GM18519 (cell line): Measurements from ENCODE around the gene TMED4.

Experiments used
- ATAC-seq: cut with Tn5 transposase; IDR thresholded peaks from one replicate; pipeline ENCODE4 v1.9.1; 2021; ENCODE audit warnings: mild to moderate bottlenecking, moderate library complexity; ENCODE audit not compliant: unreplicated experiment, low FRiP score

Gene TMED4

DNA sequence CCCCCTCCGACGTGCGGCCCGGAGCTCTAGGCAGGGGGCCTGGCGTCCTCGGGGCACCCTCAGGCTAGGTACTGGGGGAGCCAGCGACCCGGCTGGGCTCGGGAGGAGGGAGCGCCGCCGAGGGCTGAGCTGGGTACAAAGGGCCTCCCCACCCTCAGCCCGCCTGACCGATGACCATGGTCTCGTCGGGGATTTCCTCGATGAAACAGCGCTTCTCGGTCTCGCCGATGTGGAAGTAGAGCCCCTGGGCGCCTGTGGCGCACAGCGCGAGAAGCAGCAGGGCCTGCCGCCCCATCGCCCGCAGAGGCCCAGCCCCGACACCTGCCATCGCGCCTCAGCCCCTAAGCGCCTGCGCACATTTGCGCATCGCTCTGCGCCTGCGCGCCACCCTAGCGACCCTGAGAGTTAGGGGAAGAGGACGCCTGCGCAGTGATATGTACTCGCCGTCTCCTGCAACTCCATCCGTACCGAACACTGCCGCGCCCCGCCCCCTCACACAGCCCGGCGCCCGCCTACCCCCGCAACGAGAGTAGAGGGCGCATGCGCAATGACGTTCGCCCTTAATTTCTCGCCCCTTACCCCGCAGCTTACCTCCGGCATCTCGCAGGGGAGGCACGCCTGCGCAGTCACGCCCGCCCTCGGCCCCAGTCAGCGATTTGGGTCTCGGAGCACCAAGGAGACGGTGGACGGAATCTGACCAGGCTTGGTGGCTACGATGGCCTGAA lies at the start of gene TMED4:
TSS of gene TMED4 (minus strand) at position 353 of the 725 bp plus-strand sequence. CDS start at position 328, 25 bp downstream.
- peak; percentile 66 for ATAC-seq

DNA sequence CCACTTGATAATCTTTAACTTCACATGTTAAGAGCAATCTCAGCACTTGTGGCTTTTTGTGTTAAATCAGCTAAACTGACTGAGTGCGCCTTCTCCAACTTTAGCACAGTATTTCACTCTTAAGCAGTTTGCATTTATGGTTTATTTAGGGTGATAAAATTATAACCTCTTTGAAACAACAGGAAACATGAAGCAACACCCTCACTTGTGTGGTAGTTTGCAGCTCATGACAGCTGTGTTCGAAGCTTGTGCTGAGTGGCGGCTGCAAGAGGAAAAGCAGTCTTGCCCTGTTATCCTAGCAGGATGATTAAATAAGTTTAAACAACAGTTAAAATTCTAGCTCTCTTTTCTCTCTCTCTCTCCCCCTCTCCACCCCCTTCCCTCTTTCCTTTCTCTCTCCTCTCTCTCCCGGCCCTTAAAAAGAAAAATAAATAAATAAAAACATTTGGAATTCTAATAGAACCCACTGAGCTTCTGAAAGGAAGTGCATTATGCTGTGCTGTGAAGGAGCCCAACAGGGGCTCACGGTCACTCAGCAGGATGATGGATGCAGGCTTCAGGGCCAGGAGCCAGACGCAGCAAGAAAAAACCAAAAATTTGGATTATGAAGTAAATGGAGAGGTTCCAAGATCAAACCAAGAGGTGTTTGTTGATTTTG lies 49.6 kb upstream of the TMED4 start:
- ATAC-seq = no peak

DNA sequence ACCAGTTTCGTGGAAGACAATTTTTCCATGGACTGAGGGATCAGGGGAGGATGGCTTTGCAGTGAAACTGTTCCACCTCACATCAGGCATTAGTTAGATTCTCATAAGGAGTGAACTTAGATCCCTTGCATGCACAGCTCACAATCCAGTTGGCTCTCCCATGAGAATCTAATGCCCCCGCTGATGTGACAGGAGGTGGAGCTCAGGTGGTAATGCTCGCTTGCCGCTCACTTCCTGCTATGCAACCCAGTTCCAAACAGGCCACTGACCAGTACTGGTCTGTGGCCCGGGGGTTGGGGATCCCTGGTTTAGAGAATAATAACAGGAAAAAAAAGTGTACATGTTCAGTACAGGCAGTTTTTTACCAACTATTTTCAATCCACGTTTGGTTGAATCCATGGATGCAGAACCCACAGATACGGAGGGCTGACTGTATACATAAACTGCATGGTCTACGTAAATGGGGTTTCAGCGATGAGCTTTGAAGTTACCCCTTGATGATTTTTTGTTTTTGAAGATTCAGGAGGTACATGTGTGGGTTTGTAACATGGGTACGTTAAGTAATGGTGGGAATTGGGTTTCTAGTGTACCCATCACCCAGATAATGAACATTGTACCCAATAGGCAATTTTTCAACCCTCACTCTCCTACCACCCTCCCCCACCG lies 48.9 kb upstream of the TMED4 start:
- ATAC-seq = no peak

DNA sequence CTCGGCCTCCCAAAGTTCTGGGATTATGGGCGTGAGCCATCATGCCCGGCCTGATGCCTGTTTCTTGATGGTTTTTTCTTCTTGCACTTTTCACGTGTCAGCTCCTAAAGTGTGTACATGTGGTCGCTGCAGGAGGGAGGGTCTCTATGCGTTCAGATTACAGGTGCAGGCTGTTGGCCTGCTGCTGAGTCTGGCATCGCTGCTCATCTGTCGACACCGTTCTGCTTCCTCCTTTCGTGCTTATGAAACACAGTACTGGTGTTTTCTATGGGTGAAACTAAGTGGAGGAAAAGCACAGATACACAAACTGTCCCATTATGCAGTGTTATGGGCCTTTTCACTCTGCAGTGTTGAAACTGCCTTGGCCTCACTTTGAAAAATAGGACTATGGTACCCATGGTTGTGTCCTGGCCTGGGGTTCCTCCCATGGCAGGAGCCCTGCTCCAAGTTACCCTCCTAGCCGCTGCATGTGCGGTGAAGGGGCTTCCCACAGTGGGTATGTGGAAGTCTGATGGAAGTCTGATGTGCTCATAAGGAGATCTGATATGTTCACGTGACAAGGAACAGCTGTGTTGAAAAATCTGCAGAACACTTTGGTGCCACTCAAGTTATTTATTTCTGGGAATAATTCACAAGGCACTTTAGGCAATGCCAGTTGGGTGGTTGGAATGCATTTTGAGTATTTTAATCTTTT lies 47.9 kb upstream of the TMED4 start:
- no peak for ATAC-seq

DNA sequence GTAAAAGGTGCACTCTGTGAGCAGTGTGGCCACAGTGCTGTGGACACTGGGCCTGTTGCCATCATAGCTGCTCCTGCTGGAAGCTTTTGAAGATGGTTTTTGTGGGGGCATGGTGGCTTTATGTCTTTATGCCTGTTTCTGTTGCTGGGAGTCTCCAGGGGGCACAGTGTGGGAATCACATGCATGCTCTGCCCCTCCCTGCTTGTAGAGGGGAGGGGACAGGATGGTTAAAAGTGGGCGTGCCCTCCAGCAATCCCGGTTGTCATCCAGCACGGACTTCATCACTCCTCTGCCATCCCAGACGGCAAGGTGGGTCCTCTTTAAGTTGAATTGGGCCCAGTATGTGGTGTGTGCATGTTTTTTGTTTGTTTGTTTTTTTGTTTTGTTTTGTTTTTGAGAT lies 44.6 kb upstream of the TMED4 start:
- ATAC-seq = no peak

DNA sequence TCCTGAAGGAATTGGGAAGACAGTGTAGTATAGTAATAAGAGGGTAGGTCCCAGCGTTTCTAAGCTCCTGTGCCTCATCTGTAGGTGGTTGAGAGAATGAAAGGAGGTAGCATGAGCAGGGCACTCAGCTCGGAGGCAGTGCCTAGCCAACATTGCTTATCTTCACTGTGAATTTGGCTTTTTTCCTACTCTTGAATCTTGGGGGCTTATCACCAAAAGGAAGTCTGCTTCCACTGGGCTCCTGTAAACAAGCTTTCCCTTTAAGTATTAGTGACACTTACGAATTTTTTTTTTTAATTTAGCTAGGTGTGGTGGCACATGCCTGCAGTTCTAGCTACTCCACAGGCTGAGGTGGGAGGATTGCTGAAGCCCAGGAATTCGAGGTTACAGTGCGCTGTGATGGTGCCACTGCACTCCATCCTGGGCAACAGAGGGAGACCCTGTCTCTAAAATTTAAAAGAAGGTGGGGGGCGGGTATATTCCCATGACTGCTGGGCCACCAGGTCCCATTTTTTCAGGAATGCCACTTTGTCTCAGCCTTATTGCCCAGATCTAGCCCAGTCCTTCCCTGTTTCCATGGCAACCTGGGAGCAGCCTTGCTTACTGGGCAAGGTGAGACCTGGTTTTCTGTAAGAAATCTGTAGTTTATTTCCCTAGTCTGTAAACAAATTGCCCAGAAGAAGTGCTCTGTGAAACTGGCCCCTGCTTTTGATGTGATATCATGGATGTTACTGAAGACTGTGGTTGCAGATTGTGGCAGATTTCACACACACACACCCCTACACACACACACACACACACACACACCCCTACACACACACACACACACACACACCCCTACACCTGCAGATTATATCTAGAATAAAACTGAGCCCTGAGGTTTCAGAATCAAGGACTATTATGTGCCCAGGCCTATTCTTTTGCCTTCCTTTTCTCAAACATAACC lies 43.8 kb upstream of the TMED4 start:
- ATAC-seq = no peak

DNA sequence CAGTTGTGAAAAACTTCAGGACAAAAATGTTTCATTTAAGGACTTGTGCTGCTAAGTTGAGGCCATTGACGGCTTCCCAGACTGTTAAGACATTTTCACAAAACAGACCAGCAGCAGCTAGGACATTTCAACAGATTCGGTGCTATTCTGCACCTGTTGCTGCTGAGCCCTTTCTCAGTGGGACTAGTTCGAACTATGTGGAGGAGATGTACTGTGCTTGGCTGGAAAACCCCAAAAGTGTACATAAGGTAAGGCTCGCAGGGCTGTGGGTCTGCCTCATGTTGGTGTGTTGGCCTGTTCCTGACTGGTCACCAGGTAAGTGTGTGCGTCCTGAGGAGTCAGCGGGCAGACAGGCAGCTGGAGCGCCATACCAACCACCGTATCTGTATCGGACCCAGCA lies 42.3 kb upstream of the TMED4 start:
- no peak for ATAC-seq

DNA sequence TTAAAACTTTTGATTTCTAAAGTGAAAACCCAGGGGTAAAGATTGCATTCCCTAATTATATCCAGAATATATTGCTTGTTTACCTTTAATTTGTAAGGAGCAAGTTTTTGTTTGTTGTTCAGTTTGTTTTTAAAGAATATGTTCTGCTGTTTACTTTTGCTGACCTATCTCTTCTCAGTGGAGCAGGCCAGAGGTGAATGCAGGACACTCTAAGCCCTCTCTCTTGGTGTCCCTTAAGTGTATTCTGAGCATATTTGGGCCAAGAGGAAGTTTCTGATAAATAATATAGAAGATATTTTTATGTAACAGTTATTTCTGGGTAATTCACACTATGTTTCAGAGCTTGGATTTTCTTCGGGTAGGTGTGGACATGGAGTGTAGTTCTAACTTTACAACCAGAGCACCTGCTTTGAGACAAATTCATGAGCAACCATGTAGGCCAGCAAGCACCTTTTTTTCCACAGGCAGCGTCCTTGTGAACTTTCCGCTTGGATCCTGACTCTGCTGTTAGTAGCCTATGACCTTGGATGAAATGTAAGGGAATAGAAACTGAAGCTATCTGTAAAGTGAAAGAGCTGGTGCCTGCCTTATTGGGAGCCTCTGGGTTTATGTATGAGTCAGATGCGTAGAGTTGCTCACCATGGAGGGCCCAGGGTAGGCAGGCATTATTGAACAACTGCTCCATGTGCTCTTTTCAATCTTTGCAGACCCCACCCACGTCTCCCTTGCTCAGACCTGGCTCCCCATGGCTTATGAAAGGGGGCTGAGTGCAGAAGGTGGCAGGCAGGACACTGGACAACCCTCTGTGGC lies 40.5 kb upstream of the TMED4 start:
- ATAC-seq = no peak

DNA sequence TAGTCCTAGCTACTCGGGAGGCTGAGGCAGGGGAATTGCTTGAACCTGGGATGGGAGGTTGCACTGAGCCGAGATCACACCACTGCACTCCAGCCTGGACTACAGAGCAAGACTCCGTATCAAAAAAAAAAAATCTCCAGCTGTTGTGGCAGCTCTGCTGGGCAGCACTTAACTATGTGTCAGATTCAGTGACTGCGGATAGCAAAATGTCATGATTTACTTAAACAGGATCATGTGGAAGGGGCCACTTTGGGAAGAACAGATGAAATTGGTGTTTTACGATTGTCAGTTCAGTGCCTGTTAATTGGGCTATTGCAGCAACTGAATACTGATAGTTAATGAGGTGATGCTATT lies 39.7 kb upstream of the TMED4 start:
- no peak for ATAC-seq

DNA sequence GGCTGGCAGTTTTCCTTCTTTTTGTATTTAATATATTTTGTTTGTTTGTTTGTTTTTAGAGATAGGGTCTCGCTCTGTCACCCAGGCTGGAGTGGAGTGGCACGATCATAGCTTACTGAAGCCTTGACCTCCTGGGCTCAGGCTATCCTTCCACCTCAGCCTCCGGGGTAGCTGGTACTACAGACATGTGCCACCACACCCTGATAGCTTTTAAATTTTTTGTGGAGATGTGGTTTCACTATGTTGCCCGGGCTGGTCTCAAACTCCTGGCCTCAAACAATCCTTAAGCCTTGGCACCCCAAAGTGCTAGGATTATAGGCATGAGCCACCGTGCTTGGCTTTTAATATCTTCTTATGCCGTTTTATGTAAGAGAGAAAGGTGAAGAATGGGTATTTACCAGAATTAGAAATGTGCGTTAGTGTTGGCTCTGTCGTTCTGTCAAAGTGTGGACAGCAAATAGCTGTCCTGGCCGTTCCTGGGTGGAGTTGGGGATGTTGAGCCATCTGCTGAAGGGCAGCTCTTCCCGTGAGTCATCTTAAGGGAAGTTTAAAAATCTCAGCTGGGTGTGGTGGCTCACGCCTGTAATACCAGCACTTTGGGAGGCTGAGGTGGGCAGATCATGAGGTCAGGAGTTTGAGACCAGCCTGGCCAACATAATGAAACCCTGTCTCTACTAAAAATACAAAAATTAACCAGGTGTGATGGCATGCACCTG lies 39.2 kb upstream of the TMED4 start:
- no peak for ATAC-seq

DNA sequence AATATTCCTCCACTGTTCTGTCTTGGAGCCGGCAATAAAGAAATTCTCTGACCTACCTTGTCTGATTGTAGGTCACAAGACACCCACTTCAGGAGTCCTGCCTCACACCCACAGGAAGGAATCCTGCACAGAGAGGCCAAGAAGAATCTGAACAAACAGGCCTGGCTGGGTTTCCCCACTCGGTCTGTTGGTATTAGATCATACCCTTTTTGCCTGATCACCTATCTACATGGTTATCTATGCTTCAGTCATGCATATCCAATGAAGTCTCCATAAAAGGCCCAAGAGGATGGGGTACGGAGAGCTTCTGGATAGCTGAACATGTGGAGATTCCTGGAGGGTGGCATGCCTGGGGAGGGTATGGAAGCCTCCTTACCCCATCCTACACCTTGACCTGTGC lies 36.7 kb upstream of the TMED4 start:
- ATAC-seq = no peak

DNA sequence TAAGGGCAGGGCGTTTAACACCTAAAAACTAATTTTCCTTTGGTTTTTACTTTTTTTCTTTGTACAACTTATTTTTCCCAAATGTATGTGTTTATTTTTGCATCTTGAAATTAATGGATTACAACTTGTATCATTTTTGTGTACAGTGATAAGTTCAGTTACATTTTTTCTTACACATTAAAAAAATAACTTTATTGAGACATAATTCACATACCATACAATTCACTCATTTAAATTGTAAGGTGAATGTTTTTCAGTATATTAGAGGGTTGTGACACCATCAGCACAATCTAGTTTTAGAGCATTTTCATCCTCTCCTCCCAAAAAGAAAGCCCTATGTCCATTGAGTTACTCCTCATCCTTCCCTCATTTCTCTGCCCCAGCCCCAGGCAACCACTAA lies 36.0 kb upstream of the TMED4 start:
- ATAC-seq = no peak

DNA sequence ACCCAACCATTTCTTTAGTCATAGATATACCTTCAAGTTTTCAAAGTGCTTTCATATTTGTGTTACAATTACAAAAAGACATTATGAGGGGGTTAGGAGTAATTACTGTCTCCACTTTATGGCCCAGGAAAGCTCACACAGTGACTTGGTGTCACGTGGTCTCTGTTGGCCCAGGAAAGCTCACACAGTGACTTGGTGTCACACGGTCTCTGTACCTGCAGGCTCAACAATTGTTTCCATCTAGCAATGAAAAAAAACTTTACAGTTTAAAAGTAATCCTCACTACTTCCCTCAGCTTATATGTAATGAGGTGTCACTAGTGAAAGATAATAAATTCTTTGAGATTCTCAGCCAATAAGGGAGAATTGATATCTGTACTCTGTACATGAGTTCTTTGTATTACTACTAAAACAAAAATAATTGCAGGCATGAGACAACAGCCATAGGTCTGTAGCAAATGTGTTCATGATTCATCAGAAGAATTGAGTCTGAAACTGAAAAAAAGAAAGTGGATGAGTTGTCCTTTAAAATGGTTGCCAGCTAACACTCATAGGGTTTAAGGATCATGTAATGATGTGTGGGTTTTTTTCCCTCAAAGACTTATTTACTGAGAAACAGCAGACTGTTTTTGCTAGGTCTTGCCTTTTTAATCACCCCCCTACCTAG lies 35.3 kb upstream of the TMED4 start:
- peak; percentile 48 for ATAC-seq

DNA sequence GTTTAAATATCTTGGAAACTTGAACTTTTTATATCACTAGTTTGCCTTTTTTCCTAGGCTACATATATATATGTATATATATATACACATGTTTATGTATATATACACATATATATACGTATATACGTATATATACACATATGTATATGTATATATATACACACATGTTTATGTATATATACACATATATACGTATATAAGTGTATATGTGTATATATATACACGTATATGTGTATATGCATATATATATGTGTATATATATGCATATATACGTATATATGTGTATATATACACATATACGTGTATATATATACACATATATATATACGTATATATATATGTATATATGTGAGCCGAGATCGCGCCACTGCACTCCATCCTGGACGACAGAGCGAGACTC lies 34.5 kb upstream of the TMED4 start:
- ATAC-seq = no peak

DNA sequence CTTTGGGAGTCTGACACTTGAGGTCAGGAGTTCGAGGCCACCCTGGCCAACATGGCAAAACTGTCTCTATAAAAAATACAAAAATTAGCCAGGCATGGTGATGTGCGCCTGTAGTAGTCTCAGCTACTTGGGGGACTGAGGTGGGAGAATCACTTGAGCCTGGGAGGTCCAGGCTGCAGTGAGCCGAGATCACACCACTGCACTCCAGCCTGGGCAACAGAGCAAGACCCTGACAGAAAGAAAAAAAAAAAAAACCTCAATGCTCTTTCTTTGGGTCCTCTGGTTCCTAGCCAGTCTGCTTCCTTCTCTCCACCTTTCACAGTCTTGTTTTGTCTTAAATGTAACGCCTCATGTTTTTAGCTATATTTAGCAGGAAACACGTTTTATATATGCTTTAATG lies 33.8 kb upstream of the TMED4 start:
- ATAC-seq = no peak

DNA sequence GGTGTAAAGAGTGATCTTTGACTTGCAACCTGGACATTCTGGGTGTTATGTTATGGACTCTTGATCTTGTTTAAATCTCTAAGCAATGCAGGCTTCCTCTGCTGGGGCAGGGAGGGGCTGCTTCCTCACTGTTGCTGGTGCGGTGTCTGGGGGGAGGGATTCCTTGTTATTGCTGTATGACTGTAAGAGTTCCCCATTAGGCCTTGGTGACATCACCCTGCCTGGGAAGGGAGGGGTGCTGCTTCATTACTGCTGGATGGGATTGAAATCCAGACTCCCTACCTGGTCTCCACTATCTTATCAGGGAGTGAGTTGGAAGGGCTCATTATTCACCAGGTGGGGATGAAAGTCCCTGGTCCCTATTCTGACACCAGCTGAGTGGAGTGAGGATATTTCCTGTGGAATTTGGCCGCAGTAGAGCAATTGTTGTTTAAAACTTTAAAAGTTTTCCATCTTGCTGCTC lies 33.1 kb upstream of the TMED4 start:
- ATAC-seq = no peak

DNA sequence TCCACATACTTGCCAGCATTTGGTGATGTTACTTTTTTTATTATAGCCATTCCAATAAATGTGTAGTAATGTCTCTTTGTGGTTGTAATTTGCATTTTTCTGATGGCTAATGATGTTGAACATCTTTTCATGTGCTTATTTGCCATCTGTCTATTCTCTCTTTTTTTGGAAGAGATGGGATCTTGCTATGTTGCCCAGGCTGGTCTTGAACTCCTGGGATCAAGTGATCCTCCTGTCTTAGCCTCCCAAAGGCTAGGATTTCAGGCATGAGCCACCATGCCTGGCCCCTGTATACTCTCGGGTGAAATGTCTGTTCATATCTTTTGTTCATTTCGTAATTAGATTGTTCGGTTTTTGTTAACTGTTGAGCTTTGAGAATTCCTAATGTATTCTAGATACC lies 27.8 kb upstream of the TMED4 start:
- no peak for ATAC-seq
